ENCODE measurements around the gene ZFYVE9. TPM values are rescaled to one million over a fixed set of nuclear protein-coding genes. Genes with fewer than 3 reads are reported as not detected.

The ZFYVE9 gene
- total and polyA plus RNA-seq, 2 experiments from 2014 or later: 5.4 to 27.3 TPM

DNA sequence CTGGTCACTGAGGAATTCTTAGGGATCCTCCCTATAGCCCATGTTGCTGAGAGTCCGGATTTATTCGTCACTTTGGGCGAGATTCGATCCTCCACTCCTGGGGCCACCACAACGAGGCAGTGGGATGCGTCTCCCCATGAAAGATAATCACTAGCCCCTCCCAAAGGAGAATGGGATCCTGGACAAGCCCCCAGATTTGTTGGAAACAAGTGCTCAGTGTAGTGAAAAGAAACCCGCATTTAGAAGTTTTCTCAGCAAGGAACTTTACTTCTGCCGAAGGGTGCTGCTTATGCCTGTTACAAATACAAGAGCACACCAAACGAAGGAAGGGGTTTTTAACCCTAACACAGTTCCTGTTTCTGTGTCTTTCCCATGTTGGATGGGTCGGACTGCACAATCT lies 83.3 kb downstream of the ZFYVE9 start:
- H3K4me1 Mint-ChIP-seq: peaks cover 7% of the 10 kb centered on the region; the same call in 2 of the 3 replicates
- DNase-seq (ENCODE audit: low spot score): peak; percentile 14
- peaks cover 26% of the 10 kb centered on the region for H3K9me3 Mint-ChIP-seq
- H3K79me2 ChIP-seq (replicated peaks; ENCODE audit: insufficient read depth): 0 out of 2 replicates have a peak, but pooled peaks cover 9% of the 10 kb centered on the region
- no peak overlapping the region for H3K4me2 ChIP-seq
- H3K27ac ChIP-seq (ENCODE audit: low read depth): no peak overlapping the region
- no peak overlapping the region for H3K27ac Mint-ChIP-seq
- H3K27me3 Mint-ChIP-seq (ENCODE audit: insufficient read depth, low read depth, poor library complexity): no peaks in the 10 kb centered on the region
- H3F3A ChIP-seq (replicated peaks; ENCODE audit: low read depth): no peaks in the 10 kb centered on the region
- H3K36me3 ChIP-seq (ENCODE audit: insufficient read depth): peaks cover 6% of the 10 kb centered on the region
- no peaks in the 10 kb centered on the region for H3K27me3 ChIP-seq (ENCODE audit: insufficient read depth)
- no peak overlapping the region for H3K4me3 ChIP-seq
- H3K4me1 ChIP-seq (ENCODE audit: insufficient read depth): no peaks in the 10 kb centered on the region
- no peaks in the 10 kb centered on the region for H4K20me1 ChIP-seq (replicated peaks; ENCODE audit: insufficient read depth)
- no peak overlapping the region for H2AFZ ChIP-seq
- ATAC-seq: no peak
- TF ChIP-seq CREB1 (CRISPR knock-in tag; IDR thresholded peaks at IDR 0.05; ENCODE audit: low read depth) (no peak), JUNB (IDR thresholded peaks at IDR 0.05; ENCODE audit: unreplicated experiment) (no peak), EZH2phosphoT487 (IDR thresholded peaks at IDR 0.05; ENCODE audit: unreplicated experiment) (no peak), REST (IDR thresholded peaks at IDR 0.05; ENCODE audit: unreplicated experiment) (no peak), POLR2AphosphoS5 (IDR thresholded peaks at IDR 0.05; ENCODE audit: low read depth) (no peak), NANOG (IDR thresholded peaks at IDR 0.05; ENCODE audit: borderline replicate concordance) (no peak), STAT1 (IDR thresholded peaks at IDR 0.05; ENCODE audit: unreplicated experiment) (no peak), CTCF (conservative IDR thresholded peaks at IDR 0.05; ENCODE audit: low read depth in 2 of 2) (no peak), ZNF114 (CRISPR knock-in tag; IDR thresholded peaks at IDR 0.05) (no peak), EZH2 (IDR thresholded peaks at IDR 0.05; ENCODE audit: low read depth, unreplicated experiment) (no peak)
- TF ChIP-seq, protein P1, sequence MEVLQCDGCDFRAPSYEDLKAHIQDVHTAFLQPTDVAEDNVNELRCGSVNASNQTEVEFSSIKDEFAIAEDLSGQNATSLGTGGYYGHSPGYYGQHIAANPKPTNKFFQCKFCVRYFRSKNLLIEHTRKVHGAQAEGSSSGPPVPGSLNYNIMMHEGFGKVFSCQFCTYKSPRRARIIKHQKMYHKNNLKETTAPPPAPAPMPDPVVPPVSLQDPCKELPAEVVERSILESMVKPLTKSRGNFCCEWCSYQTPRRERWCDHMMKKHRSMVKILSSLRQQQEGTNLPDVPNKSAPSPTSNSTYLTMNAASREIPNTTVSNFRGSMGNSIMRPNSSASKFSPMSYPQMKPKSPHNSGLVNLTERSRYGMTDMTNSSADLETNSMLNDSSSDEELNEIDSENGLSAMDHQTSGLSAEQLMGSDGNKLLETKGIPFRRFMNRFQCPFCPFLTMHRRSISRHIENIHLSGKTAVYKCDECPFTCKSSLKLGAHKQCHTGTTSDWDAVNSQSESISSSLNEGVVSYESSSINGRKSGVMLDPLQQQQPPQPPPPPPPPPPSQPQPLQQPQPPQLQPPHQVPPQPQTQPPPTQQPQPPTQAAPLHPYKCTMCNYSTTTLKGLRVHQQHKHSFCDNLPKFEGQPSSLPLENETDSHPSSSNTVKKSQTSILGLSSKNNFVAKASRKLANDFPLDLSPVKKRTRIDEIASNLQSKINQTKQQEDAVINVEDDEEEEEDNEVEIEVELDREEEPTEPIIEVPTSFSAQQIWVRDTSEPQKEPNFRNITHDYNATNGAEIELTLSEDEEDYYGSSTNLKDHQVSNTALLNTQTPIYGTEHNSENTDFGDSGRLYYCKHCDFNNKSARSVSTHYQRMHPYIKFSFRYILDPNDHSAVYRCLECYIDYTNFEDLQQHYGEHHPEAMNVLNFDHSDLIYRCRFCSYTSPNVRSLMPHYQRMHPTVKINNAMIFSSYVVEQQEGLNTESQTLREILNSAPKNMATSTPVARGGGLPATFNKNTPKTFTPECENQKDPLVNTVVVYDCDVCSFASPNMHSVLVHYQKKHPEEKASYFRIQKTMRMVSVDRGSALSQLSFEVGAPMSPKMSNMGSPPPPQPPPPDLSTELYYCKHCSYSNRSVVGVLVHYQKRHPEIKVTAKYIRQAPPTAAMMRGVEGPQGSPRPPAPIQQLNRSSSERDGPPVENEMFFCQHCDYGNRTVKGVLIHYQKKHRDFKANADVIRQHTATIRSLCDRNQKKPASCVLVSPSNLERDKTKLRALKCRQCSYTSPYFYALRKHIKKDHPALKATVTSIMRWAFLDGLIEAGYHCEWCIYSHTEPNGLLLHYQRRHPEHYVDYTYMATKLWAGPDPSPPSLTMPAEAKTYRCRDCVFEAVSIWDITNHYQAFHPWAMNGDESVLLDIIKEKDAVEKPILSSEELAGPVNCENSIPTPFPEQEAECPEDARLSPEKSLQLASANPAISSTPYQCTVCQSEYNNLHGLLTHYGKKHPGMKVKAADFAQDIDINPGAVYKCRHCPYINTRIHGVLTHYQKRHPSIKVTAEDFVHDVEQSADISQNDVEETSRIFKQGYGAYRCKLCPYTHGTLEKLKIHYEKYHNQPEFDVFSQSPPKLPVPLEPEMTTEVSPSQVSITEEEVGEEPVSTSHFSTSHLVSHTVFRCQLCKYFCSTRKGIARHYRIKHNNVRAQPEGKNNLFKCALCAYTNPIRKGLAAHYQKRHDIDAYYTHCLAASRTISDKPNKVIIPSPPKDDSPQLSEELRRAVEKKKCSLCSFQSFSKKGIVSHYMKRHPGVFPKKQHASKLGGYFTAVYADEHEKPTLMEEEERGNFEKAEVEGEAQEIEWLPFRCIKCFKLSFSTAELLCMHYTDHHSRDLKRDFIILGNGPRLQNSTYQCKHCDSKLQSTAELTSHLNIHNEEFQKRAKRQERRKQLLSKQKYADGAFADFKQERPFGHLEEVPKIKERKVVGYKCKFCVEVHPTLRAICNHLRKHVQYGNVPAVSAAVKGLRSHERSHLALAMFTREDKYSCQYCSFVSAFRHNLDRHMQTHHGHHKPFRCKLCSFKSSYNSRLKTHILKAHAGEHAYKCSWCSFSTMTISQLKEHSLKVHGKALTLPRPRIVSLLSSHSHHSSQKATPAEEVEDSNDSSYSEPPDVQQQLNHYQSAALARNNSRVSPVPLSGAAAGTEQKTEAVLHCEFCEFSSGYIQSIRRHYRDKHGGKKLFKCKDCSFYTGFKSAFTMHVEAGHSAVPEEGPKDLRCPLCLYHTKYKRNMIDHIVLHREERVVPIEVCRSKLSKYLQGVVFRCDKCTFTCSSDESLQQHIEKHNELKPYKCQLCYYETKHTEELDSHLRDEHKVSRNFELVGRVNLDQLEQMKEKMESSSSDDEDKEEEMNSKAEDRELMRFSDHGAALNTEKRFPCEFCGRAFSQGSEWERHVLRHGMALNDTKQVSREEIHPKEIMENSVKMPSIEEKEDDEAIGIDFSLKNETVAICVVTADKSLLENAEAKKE (CRISPR knock-in tag; IDR thresholded peaks at IDR 0.05): no peak
- TF ChIP-seq, protein P2, sequence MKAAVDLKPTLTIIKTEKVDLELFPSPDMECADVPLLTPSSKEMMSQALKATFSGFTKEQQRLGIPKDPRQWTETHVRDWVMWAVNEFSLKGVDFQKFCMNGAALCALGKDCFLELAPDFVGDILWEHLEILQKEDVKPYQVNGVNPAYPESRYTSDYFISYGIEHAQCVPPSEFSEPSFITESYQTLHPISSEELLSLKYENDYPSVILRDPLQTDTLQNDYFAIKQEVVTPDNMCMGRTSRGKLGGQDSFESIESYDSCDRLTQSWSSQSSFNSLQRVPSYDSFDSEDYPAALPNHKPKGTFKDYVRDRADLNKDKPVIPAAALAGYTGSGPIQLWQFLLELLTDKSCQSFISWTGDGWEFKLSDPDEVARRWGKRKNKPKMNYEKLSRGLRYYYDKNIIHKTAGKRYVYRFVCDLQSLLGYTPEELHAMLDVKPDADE (IDR thresholded peaks at IDR 0.05): no peak
- peaks cover 45% of the 10 kb centered on the region for H3K36me3 Mint-ChIP-seq (ENCODE audit: low read depth)
- 0 out of 2 replicates have a peak, but pooled peaks cover 3% of the 10 kb centered on the region for H3K9me2 ChIP-seq (ENCODE audit: insufficient read depth)
- no peak overlapping the region for H3K4me3 Mint-ChIP-seq

Data from GM23338 (cell line).